Measurements from ENCODE around the gene KIF3C.
"Not testable (repeated sequence)": the region's sequence is repeated elsewhere in the genome, so short reads cannot be mapped to it uniquely, and the experiment has no call there.

KIF3C gene

DNA sequence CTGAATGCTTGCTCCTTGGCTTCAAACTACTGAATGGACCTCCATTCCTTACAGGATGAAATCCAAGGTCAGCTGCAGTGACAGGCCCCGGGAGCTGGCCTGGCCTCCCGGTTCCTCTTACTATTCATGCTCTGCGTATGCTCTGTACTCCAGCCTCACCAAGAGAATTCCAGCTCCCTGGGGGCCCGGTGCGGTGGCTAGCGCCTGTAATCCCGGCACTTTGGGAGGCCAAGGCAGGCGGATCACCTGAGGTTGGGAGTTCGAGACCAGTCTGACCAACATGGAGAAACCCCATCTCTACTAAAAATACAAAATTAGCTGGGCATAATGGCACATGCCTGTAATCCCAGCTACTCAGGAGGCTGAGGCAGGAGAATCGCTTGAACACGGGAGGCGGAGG, 23.7 kb downstream of the KIF3C start:
- not testable (repeated sequence) for DNase-seq

- DNase-seq = no peak
Measured at GRCh38 chr2:25957743-25958142, 24.6 kb downstream of the KIF3C start.

DNA sequence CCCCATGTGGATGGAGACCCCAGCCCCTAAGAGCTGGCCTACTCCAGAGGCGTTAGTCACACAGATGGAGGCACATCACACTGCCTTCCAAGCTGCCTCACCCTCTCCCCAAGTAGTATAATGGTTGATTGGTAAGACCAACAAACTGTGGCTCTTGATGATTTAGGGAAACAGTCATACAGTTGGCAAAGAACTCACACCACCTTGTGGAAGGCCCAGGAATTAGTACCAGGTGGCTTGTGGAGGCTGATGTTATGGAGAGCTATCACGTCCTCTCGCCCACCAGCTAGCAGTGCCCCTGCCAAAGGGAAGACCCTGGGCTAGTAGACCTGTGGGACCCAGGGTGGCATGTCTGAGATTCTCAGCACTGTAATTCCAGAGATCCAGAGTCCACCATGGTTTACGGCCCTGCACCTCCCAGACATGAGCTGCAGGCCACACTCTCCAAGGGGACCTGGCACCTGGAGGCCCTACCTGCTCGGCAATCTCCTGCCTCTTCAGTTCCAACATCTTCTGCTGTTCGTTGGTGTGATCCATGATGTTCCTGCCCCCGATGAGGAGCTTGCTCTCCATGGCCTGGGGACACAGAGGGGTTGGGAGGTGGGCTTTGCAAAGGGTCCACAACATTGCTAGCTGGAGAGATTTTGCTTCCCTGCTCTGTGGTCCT, 26.3 kb downstream of the KIF3C start:
- no peak for DNase-seq

DNA sequence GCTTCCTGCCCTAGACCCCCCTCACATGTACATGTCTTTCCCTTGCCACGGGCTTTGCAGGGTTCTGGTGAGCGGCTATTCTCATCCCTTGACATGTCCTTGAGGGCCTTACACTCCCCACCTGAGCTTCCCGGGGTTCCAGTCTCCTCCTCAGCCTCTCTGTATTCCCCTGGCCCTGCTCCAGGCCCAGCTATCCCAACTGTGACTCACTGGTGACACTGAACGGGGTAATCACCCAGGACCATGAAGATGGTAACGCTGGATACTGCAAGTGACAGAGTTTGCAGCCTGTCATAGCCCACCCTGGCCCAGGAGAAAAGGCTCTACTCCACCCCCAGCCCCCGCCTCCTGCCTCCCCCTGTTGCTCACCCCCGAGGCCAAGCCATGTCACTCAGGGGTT, 27.3 kb downstream of the KIF3C start:
- no peak for DNase-seq

GRCh38 chr2:25954199-25954752, 28.0 kb downstream of the KIF3C start:
- no peak for DNase-seq

GRCh38 chr2:25951071-25951547, 31.2 kb downstream of the KIF3C start:
- DNase-seq = peak; percentile 69

- DNase-seq = no peak
Measured at GRCh38 chr2:25948437-25948836, 33.9 kb downstream of the KIF3C start.

- DNase-seq = no peak
Measured at GRCh38 chr2:25941042-25941441, 41.3 kb downstream of the KIF3C start.

DNA sequence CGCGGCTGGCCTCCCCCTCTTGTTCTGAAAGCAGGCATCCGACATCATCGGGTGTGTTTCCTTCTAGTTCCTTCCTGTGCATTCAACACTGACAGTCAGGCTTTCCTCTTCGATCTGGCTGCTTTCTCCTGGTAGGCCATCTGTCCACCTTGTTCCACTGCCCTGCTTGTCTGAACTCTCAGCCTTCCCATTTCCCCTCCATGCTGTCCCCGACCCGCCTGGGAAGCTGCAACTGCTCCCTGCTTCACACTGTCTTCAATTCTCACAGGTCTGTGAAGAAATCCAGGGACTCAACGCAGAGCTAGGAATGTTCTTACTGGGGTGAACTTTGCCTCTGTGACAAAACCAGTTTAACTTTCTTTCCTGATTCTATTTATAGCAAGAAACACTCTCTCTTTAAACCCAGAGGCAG, 43.0 kb downstream of the KIF3C start:
- no peak for DNase-seq

GRCh38 chr2:25938345-25938744, 44.0 kb downstream of the KIF3C start:
- DNase-seq = no peak

DNA sequence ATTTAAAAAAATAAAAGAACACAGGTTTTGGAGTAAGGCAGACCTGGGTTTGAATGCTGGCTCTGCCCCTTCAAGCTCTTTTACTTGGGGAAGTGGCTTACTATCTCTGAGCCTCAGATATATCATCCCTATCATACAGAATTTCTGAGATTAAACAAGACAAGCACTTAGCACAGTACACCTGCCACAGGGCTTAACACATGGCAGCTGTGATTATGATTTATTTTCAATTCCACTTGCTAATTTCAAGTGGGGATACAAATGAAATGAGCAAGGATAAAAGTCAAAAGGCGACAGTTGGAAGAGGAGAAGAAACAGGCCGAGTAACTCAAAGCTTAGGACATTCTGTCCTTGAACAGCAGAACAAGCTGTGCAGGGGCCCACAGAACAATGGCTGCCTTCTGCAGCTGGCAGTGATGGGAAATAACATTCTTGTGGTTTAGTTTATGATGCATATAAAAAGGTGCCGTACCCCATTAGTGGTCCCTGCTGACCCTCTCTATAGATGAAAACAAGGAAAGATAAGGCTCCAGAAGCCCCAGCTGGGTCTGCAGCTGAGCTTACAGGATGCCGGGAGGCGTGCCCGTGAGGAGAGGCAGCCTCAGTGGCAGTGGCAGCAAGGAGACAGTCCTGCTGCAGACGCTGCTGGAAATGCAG, 45.3 kb downstream of the KIF3C start:
- DNase-seq = no peak

- no peak for DNase-seq
Measured at GRCh38 chr2:25933622-25934021, 48.7 kb downstream of the KIF3C start.

- DNase-seq = no peak
Measured at GRCh38 chr2:25929789-25930473, 52.4 kb downstream of the KIF3C start.

DNA sequence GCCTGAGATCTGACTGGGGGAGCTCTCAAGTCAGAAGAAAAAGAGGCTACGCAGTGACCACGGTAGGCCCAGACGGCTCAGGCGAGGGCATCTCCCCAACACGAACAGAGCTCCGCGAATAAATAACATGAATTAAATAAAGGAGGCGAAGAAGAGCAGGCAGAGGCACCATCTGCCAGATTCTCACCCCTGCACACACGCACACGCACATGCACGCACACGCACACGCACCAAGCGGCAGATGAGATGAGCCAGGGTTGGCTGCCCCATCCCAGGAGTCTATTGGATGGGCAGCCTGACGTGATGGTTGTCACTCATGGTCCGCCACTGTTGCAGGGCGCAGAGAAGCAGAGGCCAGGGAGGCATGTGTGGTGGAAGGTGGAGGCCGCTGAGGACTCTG, 53.6 kb downstream of the KIF3C start:
- DNase-seq = no peak

DNA sequence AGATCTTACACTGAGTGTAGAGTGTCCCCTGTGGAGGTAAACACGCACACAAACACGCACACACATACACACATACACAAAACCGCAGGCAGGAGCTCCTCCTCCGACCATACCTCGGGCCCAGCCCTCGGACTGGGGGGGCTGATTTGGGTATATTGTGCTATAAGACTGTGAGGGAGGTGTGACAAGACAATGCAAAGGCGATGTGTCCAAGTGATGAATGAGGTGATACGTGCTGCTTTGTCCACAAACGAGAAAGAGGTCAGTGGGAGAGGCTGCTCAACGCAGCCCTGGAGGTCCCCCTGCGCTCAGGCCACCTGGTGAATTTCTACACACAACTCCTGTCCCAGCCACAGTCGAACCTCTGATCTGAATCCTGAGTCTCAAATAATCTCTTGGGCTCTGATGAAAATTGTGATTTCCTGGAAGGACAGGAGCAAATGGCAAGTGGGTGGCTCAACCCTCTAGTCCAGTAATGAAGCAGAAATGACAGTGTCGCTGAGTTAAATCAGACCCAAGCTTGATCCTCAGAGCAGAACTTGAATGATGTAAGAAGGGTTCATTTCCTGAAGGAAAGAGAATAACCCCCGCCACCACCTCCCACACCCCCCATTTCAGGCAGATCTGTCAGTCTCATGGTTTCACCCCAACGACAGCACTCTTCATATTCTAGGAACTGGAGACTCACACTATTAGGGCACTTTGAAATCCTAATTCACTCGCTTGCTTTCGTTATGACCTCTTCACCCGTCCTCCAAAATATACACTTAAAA, 55.1 kb downstream of the KIF3C start:
- DNase-seq = no peak

DNA sequence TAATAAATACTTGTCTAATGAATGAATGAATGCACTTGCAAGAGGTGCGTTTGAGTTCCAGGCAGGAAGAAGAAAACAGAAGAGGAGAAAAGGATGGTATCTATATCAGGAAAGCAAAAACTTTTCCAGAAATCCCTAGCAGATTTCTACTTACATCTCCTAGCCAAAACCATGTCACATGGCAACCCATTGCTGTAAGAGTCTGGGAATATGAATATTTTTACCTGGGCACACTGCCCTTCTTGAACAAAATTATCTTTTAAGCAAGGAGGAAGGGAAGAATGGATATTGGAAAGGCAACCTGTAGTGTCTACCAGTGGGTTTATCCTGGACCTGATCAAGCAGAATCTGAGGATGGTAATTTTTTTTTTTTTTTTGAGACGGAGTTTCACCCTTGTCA, 59.8 kb downstream of the KIF3C start:
- DNase-seq = no peak

DNA sequence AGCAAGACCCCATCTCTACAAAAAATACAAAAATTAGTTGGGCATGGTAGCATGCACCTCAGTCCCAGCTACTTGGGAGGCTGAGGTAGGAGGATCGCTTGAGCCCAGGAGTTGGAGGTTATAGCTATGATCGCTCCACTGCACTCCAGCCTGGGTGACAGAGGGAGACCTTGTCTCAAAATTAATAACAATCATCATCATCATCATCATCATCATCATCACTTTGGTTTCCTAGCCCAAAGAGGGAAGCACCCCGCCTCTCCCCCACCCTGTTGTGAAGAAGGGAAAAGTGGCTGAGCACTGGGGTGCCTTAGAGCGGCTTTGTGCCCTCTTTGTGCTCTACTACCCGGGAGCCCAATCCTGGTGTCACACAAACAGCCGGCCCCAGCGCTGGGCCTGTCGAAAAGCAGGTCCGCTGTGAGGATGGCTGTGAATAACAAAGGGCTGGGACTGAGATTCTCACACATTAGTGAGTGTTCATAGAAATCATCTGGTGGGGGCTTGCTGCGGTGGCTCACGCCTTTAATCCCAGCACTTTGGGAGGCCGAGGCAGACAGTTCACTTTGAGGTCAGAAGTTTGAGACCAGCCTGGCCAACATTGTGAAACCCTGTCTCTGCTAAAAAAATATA, 61.4 kb downstream of the KIF3C start:
- no peak for DNase-seq

- DNase-seq = no peak
Measured at GRCh38 chr2:25920336-25920735, 62.0 kb downstream of the KIF3C start.

GRCh38 chr2:25917832-25918231, 64.5 kb downstream of the KIF3C start:
- no peak for DNase-seq

DNA sequence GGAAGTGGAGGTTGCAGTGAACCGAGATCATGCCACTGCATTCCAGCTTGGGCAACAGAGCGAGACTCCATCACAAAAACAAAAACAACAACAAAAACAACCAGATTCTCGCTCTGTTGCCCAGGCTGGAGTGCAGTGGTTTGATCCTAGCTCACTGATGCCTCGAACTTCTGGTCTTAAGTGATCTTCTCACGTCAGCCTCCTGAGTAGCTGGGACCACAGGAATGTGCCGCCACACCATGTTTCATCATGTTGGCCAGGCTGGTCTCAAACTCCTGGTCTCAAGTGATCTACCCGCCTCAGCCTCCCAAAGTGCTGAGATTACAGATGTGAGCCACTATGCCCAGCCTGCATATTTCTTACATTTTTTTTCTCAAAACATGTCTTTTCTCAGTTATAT, 64.9 kb downstream of the KIF3C start:
- DNase-seq = not testable (repeated sequence)

GRCh38 chr2:25915944-25916772, 66.1 kb downstream of the KIF3C start:
- not testable (repeated sequence) for DNase-seq

GRCh38 chr2:25915411-25915810, 66.9 kb downstream of the KIF3C start:
- DNase-seq = not testable (repeated sequence)

Data from NCI-H748 treated with DMSO at 0.1 percent for 48 hours (cell line).